ENCODE results near the gene TBC1D13. TPM values are rescaled to one million over a fixed set of nuclear protein-coding genes. Genes with fewer than 3 reads are reported as not detected.

Gene TBC1D13
- total and polyA plus RNA-seq, 9 of the 15 experiments (the other 6 are each of a cell fraction or from before 2014, with no cell fraction given), result 2.3 to 28.7 (median 11.4) TPM

DNA sequence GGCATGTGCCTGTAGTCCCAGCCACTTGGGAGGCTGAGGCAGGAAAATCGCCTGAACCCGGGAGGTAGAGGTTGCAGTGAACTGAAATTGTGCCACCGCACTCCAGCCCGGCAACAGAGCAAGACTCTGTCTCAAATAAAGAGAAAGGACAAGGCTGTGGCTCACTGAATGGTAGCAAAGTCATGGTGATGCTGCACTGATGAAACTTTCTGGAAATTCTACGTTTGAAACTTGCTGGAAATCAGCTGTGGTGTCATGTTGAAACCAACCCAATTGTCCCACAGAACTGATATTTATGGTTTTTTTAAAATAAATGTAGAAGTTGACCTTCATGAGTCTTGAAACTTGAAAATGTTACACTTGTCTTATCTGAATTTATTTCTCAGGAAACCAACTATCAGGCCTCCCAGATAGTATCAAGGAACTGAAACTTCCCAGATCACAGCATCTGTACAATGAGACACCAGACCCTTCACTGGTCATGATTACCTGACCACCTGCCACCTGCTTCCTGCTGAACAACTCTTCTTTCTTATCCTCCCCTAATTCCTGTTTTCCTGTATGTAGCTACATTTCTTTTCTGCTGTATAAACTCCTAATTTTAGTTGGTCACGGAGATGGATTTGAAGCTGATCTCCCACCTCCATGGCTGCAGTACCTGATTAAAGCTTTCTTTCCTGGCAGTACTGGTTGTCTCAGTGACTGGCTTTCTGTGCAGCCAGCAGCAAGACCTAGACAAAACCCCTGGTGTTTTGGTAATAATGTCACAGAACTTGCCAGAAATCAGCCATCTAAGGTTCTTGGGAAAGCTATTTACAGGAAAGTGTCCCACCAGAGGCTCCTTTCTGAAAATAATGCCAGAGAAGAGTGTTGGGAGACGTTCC, 5.6 kb upstream of the TBC1D13 start (continued):
- no peak for TF ChIP-seq TBL1XR1 (IDR thresholded peaks at IDR 0.05; ENCODE audit: low read length in 2 of 2)
- TF ChIP-seq EP400 (IDR thresholded peaks at IDR 0.05), result 0 out of 2 replicates have a peak, but pooled peaks have one; percentile 21
- no peak for TF ChIP-seq BACH1 (tag; IDR thresholded peaks at IDR 0.05)
- TF ChIP-seq BRF1 (IDR thresholded peaks at IDR 0.05; ENCODE audit: borderline replicate concordance, extremely low read depth, insufficient read length), result no peak
- TF ChIP-seq, protein P1, sequence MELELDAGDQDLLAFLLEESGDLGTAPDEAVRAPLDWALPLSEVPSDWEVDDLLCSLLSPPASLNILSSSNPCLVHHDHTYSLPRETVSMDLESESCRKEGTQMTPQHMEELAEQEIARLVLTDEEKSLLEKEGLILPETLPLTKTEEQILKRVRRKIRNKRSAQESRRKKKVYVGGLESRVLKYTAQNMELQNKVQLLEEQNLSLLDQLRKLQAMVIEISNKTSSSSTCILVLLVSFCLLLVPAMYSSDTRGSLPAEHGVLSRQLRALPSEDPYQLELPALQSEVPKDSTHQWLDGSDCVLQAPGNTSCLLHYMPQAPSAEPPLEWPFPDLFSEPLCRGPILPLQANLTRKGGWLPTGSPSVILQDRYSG (tag; conservative IDR thresholded peaks at IDR 0.05; ENCODE audit: low read depth), result 0 out of 2 replicates have a peak, but pooled peaks have one; percentile 29
- TF ChIP-seq MTA1 (IDR thresholded peaks at IDR 0.05; ENCODE audit: borderline replicate concordance), result no peak
- peak in 1 of 2 experiments; percentile 83; a peak in 2 of 3 replicates for TF ChIP-seq CBX3 (IDR thresholded peaks at IDR 0.05; ENCODE audit: borderline replicate concordance in 1 of 2, low read length in 2 of 2)
- TF ChIP-seq, protein P2, sequence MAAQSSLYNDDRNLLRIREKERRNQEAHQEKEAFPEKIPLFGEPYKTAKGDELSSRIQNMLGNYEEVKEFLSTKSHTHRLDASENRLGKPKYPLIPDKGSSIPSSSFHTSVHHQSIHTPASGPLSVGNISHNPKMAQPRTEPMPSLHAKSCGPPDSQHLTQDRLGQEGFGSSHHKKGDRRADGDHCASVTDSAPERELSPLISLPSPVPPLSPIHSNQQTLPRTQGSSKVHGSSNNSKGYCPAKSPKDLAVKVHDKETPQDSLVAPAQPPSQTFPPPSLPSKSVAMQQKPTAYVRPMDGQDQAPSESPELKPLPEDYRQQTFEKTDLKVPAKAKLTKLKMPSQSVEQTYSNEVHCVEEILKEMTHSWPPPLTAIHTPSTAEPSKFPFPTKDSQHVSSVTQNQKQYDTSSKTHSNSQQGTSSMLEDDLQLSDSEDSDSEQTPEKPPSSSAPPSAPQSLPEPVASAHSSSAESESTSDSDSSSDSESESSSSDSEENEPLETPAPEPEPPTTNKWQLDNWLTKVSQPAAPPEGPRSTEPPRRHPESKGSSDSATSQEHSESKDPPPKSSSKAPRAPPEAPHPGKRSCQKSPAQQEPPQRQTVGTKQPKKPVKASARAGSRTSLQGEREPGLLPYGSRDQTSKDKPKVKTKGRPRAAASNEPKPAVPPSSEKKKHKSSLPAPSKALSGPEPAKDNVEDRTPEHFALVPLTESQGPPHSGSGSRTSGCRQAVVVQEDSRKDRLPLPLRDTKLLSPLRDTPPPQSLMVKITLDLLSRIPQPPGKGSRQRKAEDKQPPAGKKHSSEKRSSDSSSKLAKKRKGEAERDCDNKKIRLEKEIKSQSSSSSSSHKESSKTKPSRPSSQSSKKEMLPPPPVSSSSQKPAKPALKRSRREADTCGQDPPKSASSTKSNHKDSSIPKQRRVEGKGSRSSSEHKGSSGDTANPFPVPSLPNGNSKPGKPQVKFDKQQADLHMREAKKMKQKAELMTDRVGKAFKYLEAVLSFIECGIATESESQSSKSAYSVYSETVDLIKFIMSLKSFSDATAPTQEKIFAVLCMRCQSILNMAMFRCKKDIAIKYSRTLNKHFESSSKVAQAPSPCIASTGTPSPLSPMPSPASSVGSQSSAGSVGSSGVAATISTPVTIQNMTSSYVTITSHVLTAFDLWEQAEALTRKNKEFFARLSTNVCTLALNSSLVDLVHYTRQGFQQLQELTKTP (IDR thresholded peaks at IDR 0.05; ENCODE audit: low read depth in 1 of 2, partially characterized antibody in 2 of 2), result no peak
- peak; percentile 41 for TF ChIP-seq C11orf30 (IDR thresholded peaks at IDR 0.05; ENCODE audit: low read depth)
- no peak for TF ChIP-seq PHF21A (IDR thresholded peaks at IDR 0.05; ENCODE audit: borderline replicate concordance, low read depth)
- TF ChIP-seq PRMT5 (CRISPR knock-in tag; IDR thresholded peaks at IDR 0.05), result no peak
- TF ChIP-seq, protein P3, sequence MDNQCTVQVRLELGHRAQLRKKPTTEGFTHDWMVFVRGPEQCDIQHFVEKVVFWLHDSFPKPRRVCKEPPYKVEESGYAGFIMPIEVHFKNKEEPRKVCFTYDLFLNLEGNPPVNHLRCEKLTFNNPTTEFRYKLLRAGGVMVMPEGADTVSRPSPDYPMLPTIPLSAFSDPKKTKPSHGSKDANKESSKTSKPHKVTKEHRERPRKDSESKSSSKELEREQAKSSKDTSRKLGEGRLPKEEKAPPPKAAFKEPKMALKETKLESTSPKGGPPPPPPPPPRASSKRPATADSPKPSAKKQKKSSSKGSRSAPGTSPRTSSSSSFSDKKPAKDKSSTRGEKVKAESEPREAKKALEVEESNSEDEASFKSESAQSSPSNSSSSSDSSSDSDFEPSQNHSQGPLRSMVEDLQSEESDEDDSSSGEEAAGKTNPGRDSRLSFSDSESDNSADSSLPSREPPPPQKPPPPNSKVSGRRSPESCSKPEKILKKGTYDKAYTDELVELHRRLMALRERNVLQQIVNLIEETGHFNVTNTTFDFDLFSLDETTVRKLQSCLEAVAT (IDR thresholded peaks at IDR 0.05), result no peak
